ENCODE data around the gene ABLIM1. TPM values are rescaled to one million over a fixed set of nuclear protein-coding genes. Genes with fewer than 3 reads are reported as not detected.

ABLIM1 gene
- total RNA-seq, 1 donor from 2014 or later = 473 TPM

GRCh38 chr10:114487815-114488536 lies 170.1 kb downstream of the ABLIM1 start:
- DNase-seq (ENCODE audit: low spot score) = no peak
- intact Hi-C loops (cut with DNase I) = no loop called here

- no peak for DNase-seq (ENCODE audit: low spot score)
- intact Hi-C loops (cut with DNase I) = no loop called here
These were observed 170.9 kb downstream of the ABLIM1 start for GRCh38 chr10:114486938-114487814.

- intact Hi-C loops (cut with DNase I) = no loop called here
- no peak for DNase-seq (ENCODE audit: low spot score)
These were observed 172.2 kb downstream of the ABLIM1 start for GRCh38 chr10:114485696-114486400.

GRCh38 chr10:114483575-114483974 lies 174.5 kb downstream of the ABLIM1 start:
- no peak for DNase-seq (ENCODE audit: low spot score)
- intact Hi-C loops (cut with DNase I) = no loop called here

- intact Hi-C loops (cut with DNase I) = no loop called here
These were observed 175.4 kb downstream of the ABLIM1 start for GRCh38 chr10:114482480-114483304.

GRCh38 chr10:114481055-114481454 lies 177.0 kb downstream of the ABLIM1 start:
- no peak for DNase-seq (ENCODE audit: low spot score)
- intact Hi-C loops (cut with DNase I) = no loop called here

More at GRCh38 chr10:114482480-114483304, 175.4 kb downstream of the ABLIM1 start:
- no peak for DNase-seq (ENCODE audit: low spot score)

GRCh38 chr10:114479836-114480235 lies 178.2 kb downstream of the ABLIM1 start:
- no peak for DNase-seq (ENCODE audit: low spot score)
- intact Hi-C loops (cut with DNase I) = loop anchor here (5.0 to 10.0 kb wide), 2 partner anchors 145 to 217 kb away; no protein-coding TSS in a partner anchor

- intact Hi-C loops (cut with DNase I) = loop anchor here (5.0 to 10.0 kb wide), 2 partner anchors 145 to 218 kb away; no protein-coding TSS in a partner anchor
- DNase-seq (ENCODE audit: low spot score) = no peak
These were observed 178.8 kb downstream of the ABLIM1 start for GRCh38 chr10:114479307-114479706.

- DNase-seq (ENCODE audit: low spot score) = no peak
- intact Hi-C loops (cut with DNase I) = loop anchor here (5.0 to 10.0 kb wide), 2 partner anchors 147 to 219 kb away; no protein-coding TSS in a partner anchor
These were observed 179.8 kb downstream of the ABLIM1 start for GRCh38 chr10:114478281-114478680.

- intact Hi-C loops (cut with DNase I) = loop anchor here (5.0 to 10.0 kb wide), 2 partner anchors 148 to 220 kb away; no protein-coding TSS in a partner anchor
These were observed 180.8 kb downstream of the ABLIM1 start for GRCh38 chr10:114477285-114477684.

GRCh38 chr10:114474989-114475388 lies 183.1 kb downstream of the ABLIM1 start:
- no peak for DNase-seq (ENCODE audit: low spot score)
- intact Hi-C loops (cut with DNase I) = loop anchor here (5.0 to 10.0 kb wide), 5 partner anchors 52 to 307 kb away; no protein-coding TSS in a partner anchor

More at GRCh38 chr10:114477285-114477684, 180.8 kb downstream of the ABLIM1 start:
- DNase-seq (ENCODE audit: low spot score) = no peak

GRCh38 chr10:114473776-114474175 lies 184.3 kb downstream of the ABLIM1 start:
- no peak for DNase-seq (ENCODE audit: low spot score)
- intact Hi-C loops (cut with DNase I) = loop anchor here (2.0 to 10.0 kb wide), 5 partner anchors 54 to 309 kb away; no protein-coding TSS in a partner anchor

- no peak for DNase-seq (ENCODE audit: low spot score)
- intact Hi-C loops (cut with DNase I) = loop anchor here (2.0 to 10.0 kb wide), 5 partner anchors 54 to 309 kb away; no protein-coding TSS in a partner anchor
These were observed 185.2 kb downstream of the ABLIM1 start for GRCh38 chr10:114472877-114473253.

GRCh38 chr10:114471906-114472876 lies 185.9 kb downstream of the ABLIM1 start:
- intact Hi-C loops (cut with DNase I) = loop anchor here (2.0 to 10.0 kb wide), 5 partner anchors 55 to 310 kb away; no protein-coding TSS in a partner anchor
- DNase-seq (ENCODE audit: low spot score) = no peak

GRCh38 chr10:114470956-114471905 lies 186.8 kb downstream of the ABLIM1 start:
- DNase-seq (ENCODE audit: low spot score) = no peak
- intact Hi-C loops (cut with DNase I) = loop anchor here (5.0 to 10.0 kb wide), 4 partner anchors 56 to 311 kb away; no protein-coding TSS in a partner anchor

GRCh38 chr10:114470361-114470760 lies 187.7 kb downstream of the ABLIM1 start:
- intact Hi-C loops (cut with DNase I) = loop anchor here (5.0 to 10.0 kb wide), 4 partner anchors 57 to 312 kb away; no protein-coding TSS in a partner anchor
- no peak for DNase-seq (ENCODE audit: low spot score)

All from cardiac septum (tissue), 1 donor.